ENCODE measurements around the gene ZBTB34. TPM values are rescaled to one million over a fixed set of nuclear protein-coding genes. Genes with fewer than 3 reads are reported as not detected.

ZBTB34 gene
- total RNA-seq, 2 experiments from 2014 or later = 2.5 to 2.9 TPM

DNA sequence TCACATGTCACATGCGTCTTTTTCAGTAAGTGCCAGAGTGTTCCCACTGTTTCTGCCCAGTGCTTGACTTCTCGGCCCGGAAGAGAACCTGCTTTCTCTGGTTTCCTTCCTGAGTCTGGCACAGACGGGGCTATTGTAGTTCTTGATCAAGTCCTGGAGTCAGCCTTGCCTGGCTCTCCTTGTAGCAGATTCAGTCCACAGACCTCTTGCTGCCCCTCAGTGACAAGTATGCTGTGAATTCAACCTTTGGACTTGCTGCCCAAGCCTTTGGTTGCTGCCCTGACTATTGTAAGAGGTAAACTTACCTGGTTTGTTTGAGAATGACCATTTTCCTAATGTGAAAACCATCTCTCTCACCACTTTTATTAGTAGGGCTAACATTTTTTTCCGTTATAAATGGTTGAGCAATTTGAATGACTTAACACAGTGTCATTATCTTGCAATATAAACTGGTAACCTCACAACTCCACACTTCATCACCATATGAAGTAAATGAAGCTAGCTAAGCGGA, 24.7 kb downstream of the ZBTB34 start:
- H3K9me3 Mint-ChIP-seq = no peaks in the 10 kb centered on the region
- no peak overlapping the region for H3K4me3 Mint-ChIP-seq
- no peak overlapping the region for H3K27ac Mint-ChIP-seq
- H3K9me3 ChIP-seq (ENCODE audit: control insufficient read depth in 1 of 2, insufficient read depth in 1 of 2, low read length in 2 of 2) = no peaks in the 10 kb centered on the region
- no peaks in the 10 kb centered on the region for H3K4me1 Mint-ChIP-seq (ENCODE audit: low read depth)
- H3K27ac ChIP-seq (ENCODE audit: low read depth in 1 of 2, low read length in 2 of 2) = no peak overlapping the region
- TF ChIP-seq, protein P1, sequence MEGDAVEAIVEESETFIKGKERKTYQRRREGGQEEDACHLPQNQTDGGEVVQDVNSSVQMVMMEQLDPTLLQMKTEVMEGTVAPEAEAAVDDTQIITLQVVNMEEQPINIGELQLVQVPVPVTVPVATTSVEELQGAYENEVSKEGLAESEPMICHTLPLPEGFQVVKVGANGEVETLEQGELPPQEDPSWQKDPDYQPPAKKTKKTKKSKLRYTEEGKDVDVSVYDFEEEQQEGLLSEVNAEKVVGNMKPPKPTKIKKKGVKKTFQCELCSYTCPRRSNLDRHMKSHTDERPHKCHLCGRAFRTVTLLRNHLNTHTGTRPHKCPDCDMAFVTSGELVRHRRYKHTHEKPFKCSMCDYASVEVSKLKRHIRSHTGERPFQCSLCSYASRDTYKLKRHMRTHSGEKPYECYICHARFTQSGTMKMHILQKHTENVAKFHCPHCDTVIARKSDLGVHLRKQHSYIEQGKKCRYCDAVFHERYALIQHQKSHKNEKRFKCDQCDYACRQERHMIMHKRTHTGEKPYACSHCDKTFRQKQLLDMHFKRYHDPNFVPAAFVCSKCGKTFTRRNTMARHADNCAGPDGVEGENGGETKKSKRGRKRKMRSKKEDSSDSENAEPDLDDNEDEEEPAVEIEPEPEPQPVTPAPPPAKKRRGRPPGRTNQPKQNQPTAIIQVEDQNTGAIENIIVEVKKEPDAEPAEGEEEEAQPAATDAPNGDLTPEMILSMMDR (IDR thresholded peaks at IDR 0.05) = no peak
- no peak for DNase-seq
- peaks cover 27% of the 10 kb centered on the region for H3K36me3 ChIP-seq (ENCODE audit: insufficient read depth, low read length)
- no peak overlapping the region for H3K4me3 ChIP-seq (ENCODE audit: low read length)
- H3K27me3 Mint-ChIP-seq = no peaks in the 10 kb centered on the region
- H3K4me1 ChIP-seq (ENCODE audit: insufficient read depth, low read length) = no peaks in the 10 kb centered on the region
- ChIA-PET POLR2A (no interaction called here), CTCF (no interaction called here)
- H3K36me3 Mint-ChIP-seq (ENCODE audit: low read depth) = peaks cover 24% of the 10 kb centered on the region
- intact Hi-C loops (cut with DNase I, micrococcal nuclease) = no loop called here
- ATAC-seq (ENCODE audit: poor library complexity) = no peak
- no peaks in the 10 kb centered on the region for H3K27me3 ChIP-seq (ENCODE audit: control insufficient read depth in 1 of 2, insufficient read depth in 2 of 2, low read length in 2 of 2)

- DNase-seq (no peak), ATAC-seq (ENCODE audit: poor library complexity) (no peak)
- CTCF ChIA-PET = no interaction called here
- Mint-ChIP-seq H3K27me3 (no peaks in the 10 kb centered on the region), H3K4me3 (no peak overlapping the region), H3K4me1 (ENCODE audit: low read depth) (no peaks in the 10 kb centered on the region), H3K9me3 (no peaks in the 10 kb centered on the region), H3K36me3 (ENCODE audit: low read depth) (peaks cover 14% of the 10 kb centered on the region), H3K27ac (no peak overlapping the region)
- Histone ChIP-seq H3K27me3 (ENCODE audit: control insufficient read depth in 1 of 2, insufficient read depth in 2 of 2, low read length in 2 of 2) (no peaks in the 10 kb centered on the region), H3K9me3 (ENCODE audit: control insufficient read depth in 1 of 2, insufficient read depth in 1 of 2, low read length in 2 of 2) (no peaks in the 10 kb centered on the region), H3K27ac (ENCODE audit: low read depth in 1 of 2, low read length in 2 of 2) (no peak overlapping the region), H3K36me3 (ENCODE audit: insufficient read depth, low read length) (peaks cover 17% of the 10 kb centered on the region), H3K4me1 (ENCODE audit: insufficient read depth, low read length) (no peaks in the 10 kb centered on the region), H3K4me3 (ENCODE audit: low read length) (no peak overlapping the region)
- TF ChIP-seq, protein P1 (IDR thresholded peaks at IDR 0.05) = no peak
- POLR2A ChIA-PET = no interaction called here
- intact Hi-C loops (cut with DNase I, micrococcal nuclease) = no loop called here
These were observed 25.8 kb downstream of the ZBTB34 start for GRCh38 chr9:126886034-126886822.

- ATAC-seq (ENCODE audit: poor library complexity) = no peak
- intact Hi-C loops (cut with DNase I, micrococcal nuclease) = no loop called here
- Histone ChIP-seq H3K36me3 (ENCODE audit: insufficient read depth, low read length) (peaks cover 13% of the 10 kb centered on the region), H3K27me3 (ENCODE audit: control insufficient read depth in 1 of 2, insufficient read depth in 2 of 2, low read length in 2 of 2) (no peaks in the 10 kb centered on the region), H3K9me3 (ENCODE audit: control insufficient read depth in 1 of 2, insufficient read depth in 1 of 2, low read length in 2 of 2) (no peaks in the 10 kb centered on the region), H3K27ac (ENCODE audit: low read depth in 1 of 2, low read length in 2 of 2) (no peak overlapping the region), H3K4me3 (ENCODE audit: low read length) (no peak overlapping the region), H3K4me1 (ENCODE audit: insufficient read depth, low read length) (no peaks in the 10 kb centered on the region)
- CTCF ChIA-PET = no interaction called here
- Mint-ChIP-seq H3K4me3 (no peak overlapping the region), H3K4me1 (ENCODE audit: low read depth) (no peaks in the 10 kb centered on the region), H3K27ac (no peak overlapping the region), H3K36me3 (ENCODE audit: low read depth) (peaks cover 9% of the 10 kb centered on the region), H3K27me3 (no peaks in the 10 kb centered on the region), H3K9me3 (no peaks in the 10 kb centered on the region)
- POLR2A ChIA-PET = no interaction called here
- DNase-seq = no peak
- TF ChIP-seq, protein P1 (IDR thresholded peaks at IDR 0.05) = no peak
These were observed 26.5 kb downstream of the ZBTB34 start for GRCh38 chr9:126886897-126887296.

All from CD4-positive, alpha-beta T cell (primary cell).